Measurements from ENCODE around the gene SLC38A5. TPM values are rescaled to one million over a fixed set of nuclear protein-coding genes. Genes with fewer than 3 reads are reported as not detected.
A peak's percentile ranks its signal among the peaks of the same experiment; 100 is the strongest.

Gene SLC38A5
- total and polyA plus RNA-seq, 2 of the 13 experiments (the other 11 are each of a cell fraction or from before 2014, with no cell fraction given), result 46.1 to 73.4 TPM

DNA sequence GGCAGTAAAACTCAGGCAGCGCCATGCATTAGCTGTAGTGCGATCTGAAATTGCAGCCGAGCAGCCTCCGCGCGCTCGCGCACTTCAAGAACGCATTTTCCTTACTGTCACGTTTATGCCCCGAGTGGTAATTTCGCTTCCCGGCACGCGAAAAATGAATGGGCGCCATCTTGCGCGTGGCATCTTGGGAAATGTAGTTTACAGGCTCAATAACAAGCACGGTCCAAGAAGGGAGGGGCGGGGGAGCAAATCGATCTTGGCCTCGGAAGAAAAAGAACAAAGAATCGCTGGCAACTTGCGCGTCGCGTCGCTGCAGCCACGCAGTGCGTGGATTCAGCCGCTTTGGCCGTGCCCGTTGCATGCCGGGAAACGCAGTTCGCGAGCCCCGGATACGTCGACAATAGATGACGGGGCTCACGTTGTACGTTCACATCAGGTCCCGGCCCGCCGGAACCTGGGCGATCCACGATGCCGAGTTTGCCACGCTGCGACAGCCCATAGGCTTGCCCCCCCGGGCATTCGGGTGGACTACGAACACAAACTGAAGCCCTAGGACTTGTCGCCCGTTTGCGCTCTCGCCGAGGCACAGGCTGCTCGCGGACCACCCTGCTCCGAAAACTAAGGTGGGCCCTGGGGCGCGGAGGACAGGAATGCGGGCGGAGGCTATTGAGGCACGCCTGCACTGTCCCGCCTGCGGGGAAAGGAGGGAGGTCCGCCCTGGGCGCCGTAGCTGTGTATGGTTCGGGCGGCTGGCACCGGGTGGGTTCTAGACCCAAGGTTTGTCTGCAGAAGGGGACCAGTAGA is 5.9 kb upstream of the SLC38A5 start, which contains the start of gene FTSJ1 (continued):
- TF ChIP-seq, protein P1, sequence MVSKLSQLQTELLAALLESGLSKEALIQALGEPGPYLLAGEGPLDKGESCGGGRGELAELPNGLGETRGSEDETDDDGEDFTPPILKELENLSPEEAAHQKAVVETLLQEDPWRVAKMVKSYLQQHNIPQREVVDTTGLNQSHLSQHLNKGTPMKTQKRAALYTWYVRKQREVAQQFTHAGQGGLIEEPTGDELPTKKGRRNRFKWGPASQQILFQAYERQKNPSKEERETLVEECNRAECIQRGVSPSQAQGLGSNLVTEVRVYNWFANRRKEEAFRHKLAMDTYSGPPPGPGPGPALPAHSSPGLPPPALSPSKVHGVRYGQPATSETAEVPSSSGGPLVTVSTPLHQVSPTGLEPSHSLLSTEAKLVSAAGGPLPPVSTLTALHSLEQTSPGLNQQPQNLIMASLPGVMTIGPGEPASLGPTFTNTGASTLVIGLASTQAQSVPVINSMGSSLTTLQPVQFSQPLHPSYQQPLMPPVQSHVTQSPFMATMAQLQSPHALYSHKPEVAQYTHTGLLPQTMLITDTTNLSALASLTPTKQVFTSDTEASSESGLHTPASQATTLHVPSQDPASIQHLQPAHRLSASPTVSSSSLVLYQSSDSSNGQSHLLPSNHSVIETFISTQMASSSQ (IDR thresholded peaks at IDR 0.05; ENCODE audit: low read depth), result 0 out of 2 replicates have a peak, but pooled peaks have one; percentile 34
- TF ChIP-seq, protein P1 (CRISPR knock-in tag; IDR thresholded peaks at IDR 0.05; ENCODE audit: borderline replicate concordance), result peak; percentile 78; the same call in 1 of the 2 replicates
- TF ChIP-seq HOXA9 (CRISPR knock-in tag; IDR thresholded peaks at IDR 0.05; ENCODE audit: borderline replicate concordance) (0 out of 2 replicates have a peak, but pooled peaks have one; percentile 43), ZNF614 (CRISPR knock-in tag; IDR thresholded peaks at IDR 0.05; ENCODE audit: borderline replicate concordance) (no peak), ZFP36 (IDR thresholded peaks at IDR 0.05; ENCODE audit: borderline replicate concordance, low read depth, low read length, partially characterized antibody) (no peak), TSC22D2 (CRISPR knock-in tag; IDR thresholded peaks at IDR 0.05; ENCODE audit: borderline replicate concordance) (no peak), ZSCAN31 (CRISPR knock-in tag; IDR thresholded peaks at IDR 0.05; ENCODE audit: low read depth) (peak; percentile 49; the same call in 1 of the 2 replicates), RFXAP (CRISPR knock-in tag; IDR thresholded peaks at IDR 0.05; ENCODE audit: borderline replicate concordance) (peak; percentile 59; the same call in 1 of the 2 replicates), ZNF501 (CRISPR knock-in tag; IDR thresholded peaks at IDR 0.05) (peak; percentile 58), EP300 (IDR thresholded peaks at IDR 0.05; ENCODE audit: low read depth in 2 of 2, low read length in 2 of 2) (no peak), EP300 (CRISPR knock-in tag; IDR thresholded peaks at IDR 0.05; ENCODE audit: borderline replicate concordance) (no peak), KLF15 (CRISPR knock-in tag; IDR thresholded peaks at IDR 0.05; ENCODE audit: borderline replicate concordance) (no peak), PHF5A (CRISPR knock-in tag; IDR thresholded peaks at IDR 0.05; ENCODE audit: low read depth, unreplicated experiment) (no peak), ZNF569 (CRISPR knock-in tag; IDR thresholded peaks at IDR 0.05; ENCODE audit: borderline replicate concordance) (no peak), KMT2A (CRISPR knock-in tag; IDR thresholded peaks at IDR 0.05) (peak; percentile 39; the same call in 1 of the 2 replicates), RFXANK (CRISPR knock-in tag; IDR thresholded peaks at IDR 0.05) (no peak)
- TF ChIP-seq, protein P2, sequence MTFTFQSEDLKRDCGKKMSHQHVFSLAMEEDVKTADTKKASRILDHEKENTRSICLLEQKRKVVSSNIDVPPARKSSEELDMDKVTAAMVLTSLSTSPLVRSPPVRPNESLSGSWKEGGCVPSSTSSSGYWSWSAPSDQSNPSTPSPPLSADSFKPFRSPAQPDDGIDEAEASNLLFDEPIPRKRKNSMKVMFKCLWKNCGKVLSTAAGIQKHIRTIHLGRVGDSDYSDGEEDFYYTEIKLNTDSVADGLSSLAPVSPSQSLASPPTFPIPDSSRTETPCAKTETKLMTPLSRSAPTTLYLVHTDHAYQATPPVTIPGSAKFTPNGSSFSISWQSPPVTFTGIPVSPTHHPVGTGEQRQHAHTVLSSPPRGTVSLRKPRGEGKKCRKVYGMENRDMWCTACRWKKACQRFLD (CRISPR knock-in tag; IDR thresholded peaks at IDR 0.05; ENCODE audit: borderline replicate concordance), result peak; percentile 52; the same call in 1 of the 2 replicates
- TF ChIP-seq, protein P3, sequence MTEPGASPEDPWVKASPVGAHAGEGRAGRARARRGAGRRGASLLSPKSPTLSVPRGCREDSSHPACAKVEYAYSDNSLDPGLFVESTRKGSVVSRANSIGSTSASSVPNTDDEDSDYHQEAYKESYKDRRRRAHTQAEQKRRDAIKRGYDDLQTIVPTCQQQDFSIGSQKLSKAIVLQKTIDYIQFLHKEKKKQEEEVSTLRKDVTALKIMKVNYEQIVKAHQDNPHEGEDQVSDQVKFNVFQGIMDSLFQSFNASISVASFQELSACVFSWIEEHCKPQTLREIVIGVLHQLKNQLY (CRISPR knock-in tag; IDR thresholded peaks at IDR 0.05), result no peak
- TF ChIP-seq, protein P4, sequence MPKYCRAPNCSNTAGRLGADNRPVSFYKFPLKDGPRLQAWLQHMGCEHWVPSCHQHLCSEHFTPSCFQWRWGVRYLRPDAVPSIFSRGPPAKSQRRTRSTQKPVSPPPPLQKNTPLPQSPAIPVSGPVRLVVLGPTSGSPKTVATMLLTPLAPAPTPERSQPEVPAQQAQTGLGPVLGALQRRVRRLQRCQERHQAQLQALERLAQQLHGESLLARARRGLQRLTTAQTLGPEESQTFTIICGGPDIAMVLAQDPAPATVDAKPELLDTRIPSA (CRISPR knock-in tag; IDR thresholded peaks at IDR 0.05; ENCODE audit: borderline replicate concordance), result no peak
- TF ChIP-seq, protein P5, sequence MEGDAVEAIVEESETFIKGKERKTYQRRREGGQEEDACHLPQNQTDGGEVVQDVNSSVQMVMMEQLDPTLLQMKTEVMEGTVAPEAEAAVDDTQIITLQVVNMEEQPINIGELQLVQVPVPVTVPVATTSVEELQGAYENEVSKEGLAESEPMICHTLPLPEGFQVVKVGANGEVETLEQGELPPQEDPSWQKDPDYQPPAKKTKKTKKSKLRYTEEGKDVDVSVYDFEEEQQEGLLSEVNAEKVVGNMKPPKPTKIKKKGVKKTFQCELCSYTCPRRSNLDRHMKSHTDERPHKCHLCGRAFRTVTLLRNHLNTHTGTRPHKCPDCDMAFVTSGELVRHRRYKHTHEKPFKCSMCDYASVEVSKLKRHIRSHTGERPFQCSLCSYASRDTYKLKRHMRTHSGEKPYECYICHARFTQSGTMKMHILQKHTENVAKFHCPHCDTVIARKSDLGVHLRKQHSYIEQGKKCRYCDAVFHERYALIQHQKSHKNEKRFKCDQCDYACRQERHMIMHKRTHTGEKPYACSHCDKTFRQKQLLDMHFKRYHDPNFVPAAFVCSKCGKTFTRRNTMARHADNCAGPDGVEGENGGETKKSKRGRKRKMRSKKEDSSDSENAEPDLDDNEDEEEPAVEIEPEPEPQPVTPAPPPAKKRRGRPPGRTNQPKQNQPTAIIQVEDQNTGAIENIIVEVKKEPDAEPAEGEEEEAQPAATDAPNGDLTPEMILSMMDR (CRISPR knock-in tag; IDR thresholded peaks at IDR 0.05), result 0 out of 2 replicates have a peak, but pooled peaks have one; percentile 8

Measured in HepG2 (cell line).